Stimulated activated naive CD8-positive, alpha-beta T cell treated with anti-CD3 and anti-CD28 coated beads, Interleukin-15, Interleukin-2, amounts not matched to agents 100 U/mL and 50 U/mL, for 24 hours (primary cell): ENCODE data around the gene C6orf15.

Experiments
- ATAC-seq: fragments of 150-1000 bp; cut with Tn5 transposase; one replicate; pipeline ENCODE4 v1.10.0; 2021
- DNase-seq: peaks from one replicate; pipeline ENCODE4 v3.0.0; 2021

Gene C6orf15

DNA sequence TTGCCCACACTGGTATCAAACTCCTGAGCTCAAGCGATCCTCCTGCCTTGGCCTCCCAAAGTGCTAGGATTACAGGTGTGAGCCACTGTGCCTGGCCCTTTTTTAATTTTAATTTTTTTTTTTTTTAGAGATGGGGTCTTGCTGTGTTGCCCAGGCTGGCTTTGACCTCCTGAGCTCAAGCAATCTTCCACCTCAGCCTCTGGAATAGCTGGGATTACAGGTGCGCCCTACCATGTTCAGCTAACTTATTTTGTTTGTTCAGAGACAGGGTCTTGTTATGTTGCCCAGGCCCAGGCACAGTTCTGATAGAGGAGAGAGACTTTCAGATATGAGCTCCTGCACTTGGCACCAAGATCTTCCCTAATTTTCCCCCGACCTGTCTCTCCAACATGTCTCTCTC, 18.4 kb upstream of the C6orf15 start:
- no peak for ATAC-seq
- DNase-seq: no peak

GRCh38 chr6:31129130-31129529, 16.8 kb upstream of the C6orf15 start:
- no peak for ATAC-seq
- no peak for DNase-seq

DNA sequence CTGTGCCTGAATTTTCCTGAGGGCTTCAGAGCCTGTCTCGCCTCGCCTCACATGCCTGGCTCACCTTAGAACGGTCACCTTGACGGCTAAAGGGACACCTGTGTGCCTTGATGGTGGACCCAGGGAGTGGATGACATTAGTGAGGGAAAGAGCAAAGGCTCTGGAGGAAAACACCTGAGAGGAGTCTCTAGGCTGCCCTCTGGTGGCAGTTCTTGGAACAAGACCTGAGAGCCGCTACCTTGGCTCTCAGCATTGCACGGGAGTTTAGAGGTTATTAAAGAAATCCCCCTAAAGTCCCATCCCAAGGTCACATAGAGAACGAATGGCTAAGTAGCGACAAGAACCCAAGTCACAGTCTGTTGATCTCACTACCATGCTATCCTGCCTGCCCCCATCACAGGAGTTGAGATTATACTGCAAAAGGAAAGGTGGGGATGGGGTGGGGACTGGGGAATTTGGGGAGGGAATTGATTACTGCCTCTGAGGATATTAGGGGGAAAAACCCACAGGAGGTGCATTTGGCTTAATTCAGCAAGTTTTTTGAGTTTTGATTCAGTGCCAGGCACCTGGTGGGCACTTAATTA, 15.8 kb upstream of the C6orf15 start:
- DNase-seq: peak; percentile 82
- peak; percentile 56 for ATAC-seq

- DNase-seq: no peak
- ATAC-seq: no peak
These were observed 14.2 kb upstream of the C6orf15 start for GRCh38 chr6:31126396-31127175.

- no peak for ATAC-seq
- DNase-seq: no peak
These were observed 13.4 kb upstream of the C6orf15 start for GRCh38 chr6:31125586-31126363.

GRCh38 chr6:31125162-31125561, 12.8 kb upstream of the C6orf15 start:
- ATAC-seq: no peak
- no peak for DNase-seq

DNA sequence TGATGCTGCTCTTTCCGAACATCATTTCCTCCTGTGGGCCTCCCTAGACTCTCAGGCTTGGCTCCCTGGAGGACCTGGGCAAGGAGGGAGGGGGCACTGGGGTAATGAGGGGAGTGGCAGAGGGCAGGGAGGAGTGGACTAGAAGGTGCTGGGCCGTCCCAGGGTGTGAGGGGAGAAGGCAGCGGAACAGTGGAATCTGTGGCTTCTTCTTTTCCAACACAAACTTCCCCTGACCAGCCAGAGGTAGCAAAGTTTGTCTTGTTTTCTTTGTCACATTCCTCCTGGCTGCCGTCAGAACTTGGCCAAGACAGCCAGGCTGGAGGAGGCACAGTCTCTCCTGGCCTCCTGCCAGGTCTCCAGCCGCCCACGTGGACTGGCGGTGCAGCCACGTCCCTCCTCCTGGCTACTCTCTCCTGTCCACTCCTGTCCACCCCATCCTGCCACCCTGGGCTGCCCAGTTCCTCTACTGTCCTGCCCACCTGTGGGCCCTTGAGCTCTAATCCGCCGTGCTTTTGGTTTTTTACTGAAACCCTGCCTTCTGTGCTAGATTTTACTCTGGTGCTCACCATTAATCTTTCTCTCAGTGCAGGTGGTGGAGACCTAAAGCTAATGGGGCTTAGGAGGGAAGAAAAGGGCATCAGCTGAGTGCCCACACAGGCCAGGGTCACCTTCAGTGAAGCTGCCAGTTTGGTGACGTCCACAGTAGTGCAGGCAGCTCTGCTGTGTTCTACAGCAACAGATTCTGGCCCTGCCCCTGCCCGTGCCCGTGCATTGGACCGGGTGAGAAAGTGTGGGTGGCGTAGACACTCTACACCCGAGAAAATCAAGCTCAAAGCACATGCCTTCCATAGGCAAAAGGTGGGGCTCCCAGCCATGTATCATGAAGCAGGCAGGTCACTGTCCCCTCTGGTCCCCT, 10.7 kb upstream of the C6orf15 start:
- DNase-seq (no peak), ATAC-seq (no peak)

GRCh38 chr6:31121131-31121790, 8.9 kb upstream of the C6orf15 start:
- no peak for DNase-seq
- ATAC-seq: no peak

- DNase-seq: no peak
- ATAC-seq: no peak
These were observed 8.0 kb upstream of the C6orf15 start, which contains the start of gene CDSN for GRCh38 chr6:31120151-31120915. CDSN (minus strand) TSS chr6:31120446; CDS start chr6:31120419, 27 bp downstream.

DNA sequence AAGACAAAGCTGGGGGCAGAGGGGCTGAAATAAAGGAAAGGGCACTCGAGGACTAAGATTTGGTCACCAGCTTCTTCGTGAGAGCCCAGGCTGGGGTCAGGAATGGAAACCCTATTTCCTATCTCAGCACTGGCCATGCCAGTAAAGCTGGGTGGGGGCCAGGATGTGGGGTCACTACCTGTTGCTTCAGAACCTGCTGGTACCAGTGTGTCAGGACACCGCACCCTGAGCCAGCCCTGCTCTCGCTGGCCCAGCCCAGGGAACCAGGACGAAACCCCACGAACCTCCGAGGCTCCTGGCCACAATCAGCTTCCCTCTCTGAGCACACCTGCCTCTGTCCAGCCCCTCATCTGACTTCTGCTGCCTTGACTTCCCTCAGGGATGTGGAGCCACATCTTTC, 5.8 kb upstream of the C6orf15 start:
- ATAC-seq (no peak), DNase-seq (no peak)

GRCh38 chr6:31116661-31117385, 4.4 kb upstream of the C6orf15 start:
- DNase-seq (no peak), ATAC-seq (no peak)

GRCh38 chr6:31115941-31116560, 3.7 kb upstream of the C6orf15 start:
- no peak for DNase-seq
- ATAC-seq: no peak

DNA sequence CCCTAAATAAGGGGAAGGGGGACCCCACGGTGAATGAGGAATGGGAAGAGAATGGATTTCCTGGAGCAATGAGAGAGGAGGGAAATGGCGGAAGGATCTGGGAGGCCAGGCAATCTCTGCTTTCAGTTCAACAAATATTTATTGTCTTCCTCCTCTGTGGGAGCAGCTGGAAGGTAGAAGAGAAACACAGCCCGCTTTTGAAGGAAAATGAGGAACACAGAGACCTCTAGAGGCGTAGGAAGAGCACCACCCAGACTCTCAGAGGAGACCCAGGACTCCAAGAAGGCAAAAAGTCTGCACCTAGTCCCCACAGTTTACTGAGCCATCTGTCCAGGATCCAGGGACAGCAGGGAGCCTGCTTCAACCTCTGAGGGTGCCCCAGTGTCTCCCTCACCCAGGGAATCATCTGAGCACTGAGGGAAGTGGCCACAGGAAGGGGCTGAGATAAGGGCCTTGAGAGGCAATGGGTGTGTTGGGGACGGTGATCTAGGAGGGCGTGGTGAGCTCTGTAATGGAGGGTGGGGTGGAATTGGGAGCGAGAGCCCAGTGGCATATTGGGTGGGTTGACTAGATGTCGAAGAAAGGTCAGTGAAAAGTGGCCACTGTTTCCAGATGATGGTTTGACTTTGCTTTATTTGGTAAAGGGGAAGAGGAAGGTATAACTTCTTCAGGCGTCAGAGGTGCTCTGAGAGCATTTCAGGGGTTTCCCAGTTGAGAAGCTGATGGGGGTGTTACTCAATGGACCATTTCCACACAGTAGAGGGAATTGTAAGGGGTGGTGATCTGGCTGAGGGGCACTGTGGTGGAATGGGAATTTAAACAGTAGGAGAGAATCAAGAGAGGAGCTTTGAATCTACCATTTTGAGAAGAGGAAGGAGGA, 2.8 kb upstream of the C6orf15 start:
- no peak for DNase-seq
- no peak for ATAC-seq

DNA sequence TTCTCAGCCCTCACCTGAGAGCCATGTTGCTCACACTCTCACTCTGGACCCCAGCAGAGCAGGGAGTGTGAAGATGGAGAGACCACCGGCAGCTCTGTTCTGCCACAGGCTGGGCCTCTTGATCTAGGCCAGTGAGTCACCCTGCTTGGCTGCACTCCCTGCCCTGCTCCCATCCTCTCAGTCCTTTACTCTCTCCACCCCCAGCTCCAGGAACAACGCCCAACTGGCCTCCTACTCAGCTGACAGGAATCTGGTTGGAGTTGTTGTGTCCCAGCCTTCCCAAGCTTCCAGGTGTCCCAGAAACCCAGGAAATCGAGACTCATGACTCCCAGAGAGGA, 2.1 kb upstream of the C6orf15 start, which contains the start of gene PSORS1C1:
TSS of gene PSORS1C1 (plus strand) at position 260 of the 338 bp plus-strand sequence. CDS start 14,833 bp downstream, outside the sequence.
- ATAC-seq (no peak), DNase-seq (no peak)

DNA sequence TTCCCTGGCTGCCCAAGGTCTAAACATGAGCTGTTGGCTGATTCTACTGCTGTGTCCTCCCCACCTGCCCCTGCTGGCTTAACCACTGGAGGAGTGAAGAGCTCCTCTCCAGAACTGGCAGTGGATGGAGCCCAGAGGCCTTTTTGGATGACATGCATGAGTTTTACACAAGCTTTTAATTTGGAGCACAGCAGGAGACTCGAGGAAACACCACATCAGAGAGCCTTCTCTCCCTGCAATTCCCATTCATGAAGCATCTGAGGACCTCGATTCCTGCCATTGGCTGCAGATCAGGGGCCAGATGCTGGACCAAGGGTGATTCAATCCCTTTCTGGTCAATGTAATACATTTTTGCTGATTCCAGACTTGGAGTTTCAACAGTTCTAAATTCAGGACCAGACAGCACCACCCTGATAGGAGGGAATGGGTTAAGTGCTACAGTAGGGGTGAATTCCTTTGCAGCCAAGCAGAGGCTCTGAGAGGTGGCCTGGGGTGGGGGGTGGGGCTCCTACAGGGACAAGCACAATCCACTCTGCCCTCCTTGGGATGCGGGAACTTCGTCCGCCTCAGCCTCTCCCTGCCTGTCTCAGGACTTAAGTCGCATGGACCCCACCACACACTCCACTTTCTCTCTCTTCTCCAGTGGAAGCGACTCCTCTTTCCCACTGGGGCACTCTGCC, 1.6 kb upstream of the C6orf15 start:
- DNase-seq (no peak), ATAC-seq (no peak)

GRCh38 chr6:31111712-31112111, 663 bp downstream of the C6orf15 start:
- ATAC-seq: no peak

GRCh38 chr6:31110825-31111582, 1.4 kb downstream of the C6orf15 start:
- no peak for ATAC-seq
- no peak for DNase-seq

More at GRCh38 chr6:31111712-31112111, 663 bp downstream of the C6orf15 start:
- no peak for DNase-seq
